CD4-positive, alpha-beta T cell treated with Interferon gamma for 1 hour (primary cell): Measurements from ENCODE around the gene INS.

Source experiments
- DNase-seq: peaks from one replicate; pipeline ENCODE4 v3.0.0-alpha.2; 2020

The INS gene

DNA sequence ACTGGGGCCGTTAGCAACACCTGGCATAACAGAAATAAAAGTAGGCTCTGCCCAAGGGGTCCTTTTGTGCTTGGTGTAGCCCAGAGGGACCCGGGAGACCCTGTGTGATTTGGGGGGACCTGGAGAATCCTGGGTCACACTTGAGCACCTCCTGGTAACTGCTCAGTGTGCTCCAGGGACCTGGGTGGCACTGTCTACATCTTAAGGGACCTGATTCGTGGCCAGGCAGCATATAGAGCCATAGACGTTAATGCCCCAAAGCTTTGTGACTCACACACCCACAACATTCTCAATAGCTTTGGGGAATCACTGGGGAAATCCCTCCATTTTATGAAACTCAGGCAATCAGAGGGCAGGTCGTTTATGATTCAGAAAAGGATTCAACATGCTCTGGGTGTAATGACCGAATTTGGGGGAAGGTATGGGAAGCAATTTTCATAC is 18.2 kb downstream of the INS start:
- DNase-seq, result no peak

DNA sequence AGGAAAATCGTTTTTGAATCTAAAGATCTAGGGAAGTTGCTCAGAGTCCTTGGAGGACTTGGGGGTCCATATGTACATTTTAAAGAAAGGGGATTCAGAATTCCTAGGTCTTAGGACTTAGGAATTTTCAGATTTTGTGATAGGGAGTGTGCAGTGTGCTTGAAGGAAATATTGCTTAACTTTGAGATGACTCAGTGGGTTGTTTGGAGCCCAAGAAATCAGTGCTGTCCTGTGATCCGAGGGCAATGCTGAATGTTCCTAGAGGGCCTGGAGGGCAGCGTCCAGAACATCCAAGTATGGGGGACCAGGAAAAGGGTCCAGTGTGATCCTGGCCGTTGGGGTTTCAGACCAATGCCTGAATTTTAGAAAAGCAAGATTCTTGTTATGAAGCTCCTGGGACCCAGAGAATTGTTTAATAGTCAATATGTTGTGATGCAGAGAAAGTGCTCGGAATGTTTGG is 18.7 kb downstream of the INS start:
- no peak for DNase-seq

DNA sequence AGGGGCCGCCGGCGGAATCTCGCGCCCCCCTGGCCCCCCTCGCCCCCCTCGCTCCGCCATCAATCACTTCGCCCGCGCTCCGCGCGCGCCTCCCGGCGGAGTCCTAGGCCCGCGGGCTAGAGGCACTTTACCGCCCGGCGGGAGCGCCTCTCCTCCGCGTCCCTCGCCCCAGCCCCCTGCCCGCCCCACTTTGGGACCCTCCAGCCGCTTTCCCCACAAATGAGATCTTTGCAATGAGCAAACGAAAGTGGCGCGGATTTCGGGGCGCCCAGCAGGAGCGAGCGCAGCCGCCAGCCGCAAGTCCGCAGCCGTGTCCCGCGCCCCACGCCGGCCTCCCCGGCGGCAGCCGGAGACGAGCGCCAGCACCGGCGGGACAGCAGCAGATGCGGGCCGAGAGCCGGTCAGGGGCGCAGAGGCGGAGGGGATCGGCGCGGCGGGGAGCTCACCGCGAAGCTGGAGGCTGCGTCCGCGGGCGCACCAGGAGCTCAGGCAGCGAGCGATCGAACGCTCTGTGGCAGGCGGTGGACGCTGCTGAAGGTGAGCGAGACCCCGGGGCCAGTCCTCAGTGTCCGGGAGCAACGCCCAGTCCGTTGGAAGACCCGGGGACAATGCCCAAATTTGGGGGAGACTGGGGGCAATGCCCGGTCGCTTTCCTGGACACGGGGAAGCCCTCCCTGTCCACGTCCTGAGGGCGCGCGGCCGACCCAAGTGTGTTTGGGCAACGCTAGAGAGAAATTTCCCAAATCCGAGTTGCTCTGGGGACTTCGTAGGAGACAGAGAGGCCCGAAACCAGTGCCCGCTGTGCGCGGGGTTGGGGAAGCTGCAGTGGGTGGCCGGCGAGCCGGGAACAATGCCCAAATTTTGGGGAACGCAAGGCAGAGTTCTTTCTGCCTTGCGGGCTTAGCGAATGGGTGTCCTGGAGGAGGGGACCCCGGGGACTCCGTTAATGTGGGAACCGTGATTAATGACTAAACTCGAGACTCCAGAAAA is 20.3 kb downstream of the INS start:
- no peak for DNase-seq

DNA sequence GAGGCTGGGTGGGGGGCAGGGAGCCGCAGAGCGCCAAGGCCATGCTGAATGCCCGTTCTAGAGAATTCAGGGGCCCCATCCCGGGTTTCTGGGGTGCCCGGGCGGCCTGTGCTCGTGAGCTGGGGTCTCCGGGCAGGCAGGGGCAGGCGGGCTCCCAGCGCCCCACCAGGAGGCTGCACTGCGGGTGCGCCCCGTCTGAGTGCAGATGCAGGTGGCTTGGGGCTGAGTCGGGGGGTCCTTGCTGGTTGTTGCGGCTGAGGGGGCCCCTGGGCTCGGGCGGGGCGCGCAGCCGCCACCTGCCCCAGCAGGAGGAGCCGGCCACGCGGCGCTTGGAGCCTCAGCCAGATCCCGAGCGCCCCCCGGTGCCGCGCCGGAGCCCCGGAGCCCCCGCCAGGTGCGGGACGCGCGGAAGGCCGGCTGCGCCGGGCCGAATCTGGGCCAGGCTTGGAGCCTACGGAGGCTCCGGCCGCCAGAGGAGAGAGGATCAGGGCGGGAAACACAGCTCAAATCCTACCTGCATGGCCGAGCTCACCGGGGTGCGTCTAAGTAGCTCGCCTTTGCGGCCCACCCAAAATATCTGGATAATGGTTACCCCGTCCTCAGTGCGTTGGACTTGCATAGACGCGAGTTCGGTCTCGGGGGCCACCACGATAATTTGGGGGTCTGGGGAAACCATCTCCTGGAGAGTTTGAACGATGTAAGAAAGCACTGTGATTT is 21.2 kb downstream of the INS start:
- DNase-seq, result no peak

DNA sequence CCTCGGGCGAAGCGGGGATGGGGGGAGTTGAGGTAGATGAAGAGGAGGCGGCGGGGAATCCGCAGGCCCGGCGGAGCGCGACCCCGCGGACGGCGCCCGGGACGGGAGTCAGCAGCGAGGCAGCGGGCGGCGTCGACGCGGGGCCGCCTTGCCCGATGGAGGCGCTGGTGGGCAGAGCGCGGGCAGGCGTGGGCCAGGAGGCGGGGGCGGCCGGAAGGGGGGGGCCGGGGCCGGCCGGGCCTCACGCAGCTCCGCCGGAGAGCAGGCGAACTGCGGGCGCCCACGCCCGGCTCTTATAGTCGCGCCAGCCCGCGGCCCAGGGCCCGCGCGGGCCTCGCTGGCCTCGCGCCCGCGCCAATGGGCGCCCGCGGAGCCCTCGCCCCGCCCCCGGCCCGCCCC is 21.9 kb downstream of the INS start, which contains the start of gene IGF2:
IGF2 (minus strand) TSS at position 267 of the 399 bp plus-strand sequence. CDS start 3,866 bp downstream, outside the sequence.
- no peak for DNase-seq

DNA sequence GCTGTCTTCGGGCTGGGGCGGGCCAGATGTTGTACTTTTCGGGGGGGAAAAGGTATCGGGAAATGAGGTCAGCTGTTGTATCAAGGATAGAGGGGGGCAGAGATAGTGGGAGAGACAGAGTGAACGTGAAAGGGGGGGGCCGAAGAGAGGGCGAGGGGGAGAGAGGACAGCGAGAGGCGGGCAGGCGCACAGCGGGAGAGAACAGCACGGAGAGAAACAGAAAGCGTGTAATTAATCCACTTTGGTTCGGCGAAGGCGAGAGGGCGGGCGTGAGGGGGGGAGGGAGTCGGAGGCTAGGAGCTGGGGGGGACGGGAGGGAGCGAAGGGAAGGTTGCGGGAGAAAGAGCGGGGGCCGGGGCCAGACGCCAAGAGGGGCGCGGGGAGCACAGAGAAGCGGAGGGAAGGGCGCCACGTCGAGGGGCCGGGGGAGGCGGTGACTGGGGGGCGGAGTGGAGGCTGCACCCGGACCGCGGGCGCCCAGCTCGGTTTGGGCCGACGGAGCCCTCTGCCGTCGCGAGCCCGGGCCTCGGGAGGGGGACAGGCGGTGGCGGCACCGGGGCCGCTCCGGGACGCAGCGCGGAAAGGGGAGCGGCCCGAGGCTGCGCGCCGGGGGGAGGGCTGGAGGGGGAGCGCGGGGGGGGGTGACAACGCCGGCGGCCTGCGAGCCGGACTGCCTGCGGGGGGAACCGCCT is 22.4 kb downstream of the INS start:
- no peak for DNase-seq

DNA sequence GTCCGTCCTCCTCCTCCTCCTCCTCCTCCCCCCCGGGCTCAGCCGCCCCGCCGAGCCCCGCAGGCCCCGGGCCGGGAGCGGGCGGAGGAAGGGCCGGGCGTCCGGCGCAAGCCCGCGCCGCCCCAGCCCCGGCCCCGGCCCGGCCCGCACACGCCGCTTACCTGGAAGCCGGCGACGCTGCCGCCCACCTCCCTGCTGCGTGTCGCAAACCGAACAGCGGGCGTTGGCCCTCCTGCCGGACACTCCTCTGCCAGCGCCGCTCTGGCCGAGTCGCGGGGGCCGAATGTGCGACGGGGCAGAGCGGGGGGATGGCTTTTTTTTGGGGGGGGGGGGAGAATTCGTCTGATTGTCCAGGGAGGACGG is 23.0 kb downstream of the INS start:
- DNase-seq, result no peak

DNA sequence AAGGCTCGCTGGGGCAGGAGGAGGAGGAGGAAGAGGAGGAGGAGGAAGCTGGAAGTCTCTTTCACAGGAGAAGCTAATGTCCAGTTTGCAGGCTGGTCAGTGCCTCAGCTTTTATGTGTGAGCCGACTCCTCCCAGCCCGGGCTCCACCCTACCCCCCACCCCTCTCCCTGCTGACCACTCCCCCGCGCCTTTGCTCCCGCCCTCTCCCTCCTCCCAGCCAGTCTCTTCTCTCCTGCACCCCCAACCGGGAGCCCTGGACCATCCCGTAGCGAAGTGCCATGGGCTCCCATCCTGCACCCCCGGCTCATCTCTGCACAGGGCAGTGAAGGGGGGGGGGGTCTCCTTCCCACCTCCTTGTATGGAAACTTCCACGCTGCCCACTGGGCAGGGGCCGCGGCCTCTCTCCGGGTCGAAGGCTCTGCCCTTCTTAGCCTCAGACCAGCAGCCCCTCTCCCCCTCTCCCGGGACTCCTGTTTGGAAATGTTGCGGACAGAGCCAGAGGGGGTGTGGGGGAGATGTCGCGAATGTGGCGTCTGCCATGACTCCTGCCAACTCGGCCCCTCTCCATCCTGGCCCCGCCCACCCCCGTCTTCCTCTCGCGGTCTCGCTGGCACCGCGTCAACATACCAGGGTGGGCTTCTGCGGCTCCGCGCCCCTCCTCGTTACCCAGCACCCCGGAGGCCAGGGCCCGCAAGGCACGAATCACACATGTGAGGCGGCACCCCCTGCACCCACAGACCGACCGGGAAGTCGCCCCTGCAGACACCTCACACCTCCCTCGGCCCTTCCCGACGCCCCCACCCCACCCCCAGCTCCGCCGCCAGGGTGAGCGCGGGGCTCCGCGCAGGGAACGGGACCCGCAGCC is 23.6 kb downstream of the INS start:
- no peak for DNase-seq

DNA sequence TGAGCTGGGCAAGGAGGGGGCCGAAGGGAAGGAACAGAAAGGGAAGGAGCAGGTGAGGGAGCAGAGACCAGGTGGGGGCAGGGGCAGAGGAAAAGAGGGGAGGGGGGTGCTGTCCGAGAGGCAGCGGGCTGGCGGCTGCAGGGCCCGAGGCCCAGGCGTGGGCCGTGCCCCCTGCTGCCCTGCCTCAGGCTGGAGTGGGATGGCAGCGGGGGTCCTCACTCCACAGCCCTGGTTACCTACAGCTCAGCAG is 24.1 kb downstream of the INS start:
- DNase-seq, result no peak

DNA sequence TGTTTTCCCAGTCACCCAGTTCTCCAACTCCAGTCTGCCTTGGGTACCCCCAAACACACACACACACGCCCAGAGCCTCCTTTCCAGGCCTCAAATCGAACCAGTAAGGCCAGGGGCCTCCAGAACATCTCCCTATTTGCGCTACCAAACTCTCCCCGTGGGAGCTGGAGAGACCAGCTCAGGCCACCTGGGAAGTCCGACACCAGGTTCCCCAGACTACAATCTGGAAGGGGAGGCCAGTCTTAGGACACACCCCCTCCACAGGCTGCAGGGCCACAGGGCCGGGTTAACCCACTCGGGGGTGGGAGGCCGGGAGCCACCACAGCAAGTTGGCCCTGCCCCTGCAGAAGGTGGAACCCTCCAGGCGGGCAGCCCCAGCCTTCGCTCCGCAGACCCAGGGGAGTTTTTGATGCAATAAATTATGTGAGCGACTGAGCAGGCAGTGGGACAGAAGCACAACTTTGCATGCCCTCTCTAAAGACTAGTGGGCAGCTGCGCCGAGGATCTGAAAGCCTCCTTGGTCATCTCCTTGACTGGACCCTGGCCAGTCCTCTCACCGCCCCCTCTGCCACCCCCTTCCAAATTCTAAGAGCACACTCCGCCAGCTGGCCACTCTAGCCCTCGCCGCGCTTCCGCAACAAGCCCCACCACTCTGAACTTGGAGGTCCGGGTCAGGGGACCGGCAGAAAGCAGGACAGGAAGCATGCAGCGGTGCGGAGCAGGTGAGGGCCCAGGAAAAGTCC is 24.6 kb downstream of the INS start:
- no peak for DNase-seq

DNA sequence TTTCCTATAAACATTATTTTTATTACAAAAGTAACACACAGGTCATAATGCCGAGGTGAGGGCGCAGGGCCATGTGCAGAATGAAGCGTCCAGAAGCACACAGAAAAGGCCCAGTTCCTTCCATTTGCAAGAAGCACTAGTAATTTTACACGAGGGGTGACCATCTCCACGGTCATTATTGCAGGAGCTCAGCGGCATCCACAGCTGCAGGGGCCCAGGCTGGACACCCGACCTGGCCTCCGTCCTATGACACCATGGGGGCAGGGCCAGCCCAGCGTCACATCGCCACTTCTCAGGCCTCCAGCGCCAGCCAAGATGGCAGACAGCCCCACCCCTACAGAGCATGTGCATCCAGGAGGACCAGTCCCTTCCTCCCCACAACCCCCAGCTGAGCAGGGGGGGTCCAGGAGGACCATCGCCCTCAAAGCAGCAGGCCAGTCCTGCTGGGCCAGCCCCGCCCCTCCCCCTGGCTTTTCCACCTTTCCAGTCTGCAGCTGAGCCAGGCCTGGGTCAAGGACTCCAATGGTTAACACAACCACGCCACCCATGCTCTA is 25.3 kb downstream of the INS start:
- DNase-seq, result no peak

DNA sequence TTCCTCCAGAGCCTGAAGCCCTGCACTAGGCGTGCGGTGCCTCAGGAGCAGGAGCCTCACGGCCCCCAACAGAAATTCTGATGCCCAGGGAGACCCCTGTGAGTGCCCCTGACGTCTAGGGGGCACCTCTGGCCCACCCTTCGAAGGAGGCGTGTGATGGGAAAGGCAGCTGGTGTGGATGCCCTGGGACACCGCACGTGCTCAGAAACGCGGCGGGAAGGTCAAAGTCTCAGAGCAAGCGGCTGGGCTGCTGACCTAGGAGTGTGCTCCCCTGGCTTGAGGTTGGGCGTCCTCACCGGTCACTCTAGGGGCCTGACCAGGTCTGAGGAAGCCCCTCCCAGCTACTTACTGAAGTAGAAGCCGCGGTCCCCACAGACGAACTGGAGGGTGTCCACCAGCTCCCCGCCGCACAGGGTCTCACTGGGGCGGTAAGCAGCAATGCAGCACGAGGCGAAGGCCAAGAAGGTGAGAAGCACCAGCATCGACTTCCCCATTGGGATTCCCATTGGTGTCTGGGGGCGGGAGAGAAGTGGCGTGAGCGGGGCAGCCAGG is 25.9 kb downstream of the INS start:
- no peak for DNase-seq

DNA sequence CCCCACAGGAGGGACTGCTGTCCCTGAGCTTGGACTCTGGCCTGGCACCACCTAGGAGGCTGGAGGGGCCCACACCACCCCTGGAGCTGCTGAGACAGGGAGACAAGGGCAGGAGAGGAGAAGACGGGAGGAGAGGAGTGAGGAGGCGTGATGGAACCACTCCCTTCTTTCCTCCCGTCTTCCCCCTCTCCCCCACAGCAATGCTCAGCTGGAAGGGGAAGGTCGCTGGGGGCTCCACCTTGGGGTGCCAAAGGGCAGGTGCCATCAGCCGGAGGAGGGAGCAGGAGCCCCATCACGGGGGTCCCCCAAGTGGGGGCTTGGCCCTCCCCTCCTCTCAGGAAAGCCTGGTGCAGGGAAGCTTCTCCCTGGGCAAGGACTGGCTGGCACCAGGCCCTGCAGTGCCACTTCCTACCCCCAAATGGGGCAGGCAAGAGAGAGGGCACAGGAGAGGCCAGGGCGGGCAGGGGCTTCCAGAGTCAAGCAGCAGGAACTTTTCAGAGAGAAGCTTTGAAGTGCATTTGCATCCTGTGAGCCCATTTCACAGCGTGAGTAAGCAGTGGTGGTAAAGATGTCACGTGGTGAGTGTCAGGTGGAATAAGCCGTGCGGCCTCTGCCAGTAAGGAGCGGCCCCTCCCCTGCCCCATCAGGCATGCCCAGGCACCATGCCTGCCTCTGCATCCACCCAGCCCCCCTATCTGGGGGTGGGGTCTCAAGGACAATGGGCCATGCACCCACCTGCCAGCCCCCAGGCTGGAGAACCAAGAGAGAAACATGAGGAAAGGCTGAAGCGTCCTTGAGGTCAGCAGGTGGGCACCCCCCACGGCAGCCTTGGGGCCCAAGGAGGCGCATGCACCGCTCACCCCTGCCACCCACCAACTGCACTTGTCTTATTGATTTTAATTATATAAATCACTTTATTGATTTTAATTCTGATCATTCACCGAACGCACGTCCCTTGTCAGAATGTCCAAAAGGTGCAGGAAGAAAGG is 26.7 kb downstream of the INS start:
- no peak for DNase-seq

DNA sequence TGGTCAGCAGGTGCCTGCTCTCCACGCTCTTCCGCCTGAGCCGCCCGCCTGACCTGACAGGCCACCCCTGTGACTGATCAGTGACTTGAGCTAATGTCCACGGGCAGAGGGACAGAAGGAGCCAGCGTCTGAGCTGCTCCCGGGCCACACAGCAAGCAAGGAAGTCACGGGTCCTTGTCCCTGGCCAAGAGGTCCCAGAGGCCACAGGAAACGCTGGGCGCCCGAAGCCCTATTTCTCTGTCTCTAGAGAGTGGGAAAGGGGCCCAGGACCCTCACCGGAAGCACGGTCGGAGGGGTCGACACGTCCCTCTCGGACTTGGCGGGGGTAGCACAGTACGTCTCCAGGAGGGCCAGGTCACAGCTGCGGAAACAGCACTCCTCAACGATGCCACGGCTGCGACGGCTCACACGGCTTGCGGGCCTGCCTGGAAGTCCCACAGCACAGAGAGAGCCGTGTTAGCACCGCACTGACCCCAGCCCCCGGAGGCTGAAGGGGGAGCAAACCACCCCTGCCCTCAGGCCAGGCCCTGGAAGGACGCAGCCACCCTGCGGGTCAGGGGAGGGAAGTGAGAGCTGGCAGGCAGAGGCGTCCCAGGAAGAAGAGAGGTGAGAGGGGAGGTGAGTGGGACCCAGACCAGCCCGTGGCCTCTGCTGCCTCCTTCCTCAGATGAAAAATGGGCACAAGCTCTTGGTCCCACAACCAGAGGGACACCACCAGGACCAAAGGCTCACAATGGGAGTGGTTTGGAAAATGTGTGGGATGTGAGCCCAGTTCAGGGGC is 27.6 kb downstream of the INS start:
- no peak for DNase-seq

DNA sequence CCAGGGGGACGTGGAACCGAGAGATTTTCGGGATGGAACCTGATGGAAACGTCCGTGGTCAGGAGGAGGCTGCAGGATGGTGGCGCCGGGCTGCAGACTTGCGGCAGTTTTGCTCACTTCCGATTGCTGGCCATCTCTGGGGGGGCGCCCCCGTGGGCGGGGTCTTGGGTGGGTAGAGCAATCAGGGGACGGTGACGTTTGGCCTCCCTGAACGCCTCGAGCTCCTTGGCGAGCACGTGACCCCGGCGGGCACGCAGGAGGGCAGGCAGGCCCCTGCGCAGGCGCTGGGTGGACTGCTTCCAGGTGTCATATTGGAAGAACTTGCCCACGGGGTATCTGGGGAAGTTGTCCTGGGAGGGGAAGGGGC is 28.2 kb downstream of the INS start:
- DNase-seq, result no peak

DNA sequence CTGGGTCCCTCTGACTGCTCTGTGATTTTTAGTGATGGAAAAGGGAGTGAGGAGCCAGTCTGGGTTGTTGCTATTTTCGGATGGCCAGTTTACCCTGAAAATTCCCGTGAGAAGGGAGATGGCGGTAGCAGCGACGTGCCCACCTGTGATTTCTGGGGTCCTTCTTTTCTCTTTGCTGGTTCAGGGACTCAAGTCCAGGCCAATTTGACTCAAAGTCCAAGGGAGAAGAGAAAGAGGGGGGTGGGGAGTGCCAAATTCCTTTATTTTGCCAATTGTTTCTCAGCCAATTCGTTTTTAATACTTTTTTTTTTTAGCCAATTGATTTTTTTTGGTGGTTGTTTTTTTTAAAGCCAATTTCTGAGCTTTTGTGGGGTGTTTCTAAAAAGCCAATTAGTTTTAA is 28.8 kb downstream of the INS start:
- no peak for DNase-seq

DNA sequence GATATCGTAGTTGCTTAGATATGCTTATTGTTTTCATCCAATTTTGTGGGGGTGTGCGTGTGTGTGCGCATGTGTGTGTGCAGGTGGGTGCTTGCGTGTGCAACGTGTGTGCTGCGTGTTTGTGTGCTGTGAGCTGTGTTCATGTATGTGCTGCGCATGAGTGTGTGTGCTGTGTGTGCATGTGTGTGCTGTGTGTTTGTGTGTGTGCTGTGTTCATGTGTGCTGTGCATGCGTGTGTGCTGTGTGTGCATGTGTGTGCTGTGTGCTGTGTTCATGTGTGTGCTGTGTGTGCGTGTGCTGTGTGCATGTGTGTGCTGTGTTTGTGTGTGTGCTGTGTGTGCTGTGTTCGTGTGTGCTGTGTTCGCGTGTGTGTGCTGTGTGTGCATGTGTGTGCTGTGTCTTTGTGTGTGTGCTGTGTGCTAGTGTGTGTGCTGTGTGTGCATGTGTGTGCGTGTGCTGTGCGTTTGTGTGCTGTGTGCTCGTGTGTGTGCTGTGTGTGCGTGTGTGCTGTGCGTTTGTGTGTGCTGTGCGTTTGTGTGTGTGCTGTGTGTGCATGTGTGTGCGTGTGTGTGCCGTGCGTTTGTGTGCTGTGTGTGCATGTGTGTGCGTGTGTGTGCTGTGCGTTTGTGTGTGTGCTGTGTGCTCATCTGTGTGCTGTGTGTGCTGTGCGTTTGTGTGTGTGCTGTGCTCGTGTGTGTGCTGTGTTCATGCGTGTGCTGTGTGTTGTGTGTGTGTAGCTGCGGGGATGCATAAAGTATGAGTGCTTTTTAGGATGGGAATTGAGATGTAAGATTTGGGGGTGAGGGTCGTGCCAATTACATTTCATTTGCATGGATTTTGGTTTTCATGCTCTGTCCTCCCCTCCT is 29.4 kb downstream of the INS start:
- DNase-seq, result no peak

DNA sequence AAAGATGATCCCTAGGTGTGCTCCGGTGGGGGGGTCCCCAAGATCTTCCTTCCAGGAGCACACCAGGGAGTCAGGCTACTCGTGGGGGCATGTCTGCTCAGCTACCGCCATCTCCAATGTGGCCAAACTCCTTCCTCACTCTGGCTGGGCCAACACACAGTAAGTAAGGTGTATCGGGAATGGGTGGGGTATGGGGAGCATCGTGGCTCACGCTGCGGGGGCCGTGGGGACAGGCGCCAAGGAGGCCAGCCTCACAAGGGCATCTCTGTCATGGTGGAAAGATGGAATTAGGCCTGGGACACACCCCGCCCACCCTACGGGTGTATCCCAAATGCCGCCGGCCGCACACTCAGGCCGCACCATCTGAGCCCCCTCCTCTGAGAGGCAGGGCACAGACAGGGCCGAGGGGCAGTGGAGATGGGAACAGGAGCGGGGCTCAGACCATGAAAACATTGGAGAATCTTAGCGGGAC is 30.1 kb downstream of the INS start:
- no peak for DNase-seq
